K562 (cell line): ENCODE measurements around the gene LRRC41. TPM values are rescaled to one million over a fixed set of nuclear protein-coding genes. Genes with fewer than 3 reads are reported as not detected.

ENCODE experiments used
- ATAC-seq: fragments of 200-7000 bp; cut with Tn5 transposase; 3 replicates; pipeline ENCODE4 v1.9.1; 2020; ENCODE audit warnings: moderate library complexity
- BruUV-seq: library from RNA; stranded (reverse); fragments of 400-500 nt; replicated peaks from 2 replicates; lab custom pipeline; 2021; lab: Mats Ljungman, UMichigan
- CTCF ChIA-PET: fragments of 300-600 bp; formaldehyde crosslinking; extraction: SDS; loops from one replicate; lab custom pipeline; 2021; ENCODE audit warnings: low intra/inter-chr PET ratio; lab: Yijun Ruan, JAX
- POLR2A ChIA-PET: fragments of 300-600, 350-650 bp; sonication (Branson Sonifier 250); formaldehyde crosslinking; extraction: SDS; loops from one replicate; lab custom pipeline; 2021; ENCODE audit warnings: antibody characterized with exemption, inconsistent platforms; lab: Yijun Ruan, JAX
- DNase-seq, 4 experiments: peaks; one replicate each; pipeline versions ENCODE4 v3.0.0 to v3.0.0-alpha.2; 2011 to 2018; ENCODE audit warnings: low spot score in 3 of 4, mixed read lengths in 3 of 4; ENCODE audit errors: extremely low read depth in 1 of 4
- FAIRE-seq: peaks from 2 replicates; lab custom pipeline; 2011; peaks lifted over from hg19 to GRCh38; lab: Jason Lieb, UNC
- H2AFZ ChIP-seq: 2 replicates; pipeline ENCODE4 v1.6.0; 2011; ENCODE audit warnings: low read depth, low read length, control low read depth, inconsistent platforms
- H3K27ac ChIP-seq: fragments of 200-600 bp; 3 replicates; pipeline ENCODE4 v1.8.0; 2011; ENCODE audit warnings: low read depth, mild to moderate bottlenecking, control low read depth, inconsistent platforms, low read length, moderate library complexity, mixed read lengths; ENCODE audit errors: extremely low read depth
- H3K27me3 ChIP-seq, 2 experiments: fragments of 300-600 bp in 1 of 2; 2 replicates in 1 of 2; 3 replicates in 1 of 2; pipeline versions ENCODE4 v1.6.0 to v1.8.0; 2011; ENCODE audit warnings: inconsistent platforms in 2 of 2, low read length in 2 of 2, mild to moderate bottlenecking in 1 of 2, mixed read lengths in 1 of 2, moderate library complexity in 1 of 2; ENCODE audit not compliant: control insufficient read depth in 2 of 2, insufficient read depth in 2 of 2
- H3K36me3 ChIP-seq: fragments of 300-600 bp; 3 replicates; pipeline ENCODE4 v1.8.0; 2011; ENCODE audit warnings: mild to moderate bottlenecking, low read length, inconsistent platforms; ENCODE audit not compliant: control insufficient read depth, insufficient read depth
- H3K4me1 ChIP-seq, 2 experiments: fragments of 200-600 bp in 1 of 2; replicated peaks in 1 of 2; 2 replicates in 1 of 2; 3 replicates in 1 of 2; pipeline versions ENCODE4 v1.5.1 to v1.8.0; 2011; ENCODE audit warnings: inconsistent platforms in 2 of 2, low read length in 2 of 2, mild to moderate bottlenecking in 1 of 2, mixed read lengths in 1 of 2, moderate library complexity in 1 of 2; ENCODE audit not compliant: control insufficient read depth in 2 of 2, insufficient read depth in 2 of 2
- H3K4me2 ChIP-seq: 2 replicates; pipeline ENCODE4 v1.6.1; 2011; ENCODE audit warnings: low read length, control low read depth, inconsistent platforms, mixed read lengths; ENCODE audit not compliant: insufficient read depth
- H3K4me3 ChIP-seq: fragments of 200-600 bp; sonication (generic), shearing (Covaris generic); 2 replicates; pipeline ENCODE4 v1.5.1; 2016; ENCODE audit warnings: control low read depth, inconsistent platforms
- H3K79me2 ChIP-seq: fragments of 200-600 bp; 3 replicates; pipeline ENCODE4 v1.8.0; 2011; ENCODE audit warnings: low read length, inconsistent platforms; ENCODE audit not compliant: control insufficient read depth, insufficient read depth
- H3K9ac ChIP-seq, 2 experiments: 2 replicates each; pipeline versions ENCODE4 v1.6.0 to v1.6.1; 2011; ENCODE audit warnings: low read depth in 2 of 2, low read length in 2 of 2, control low read depth in 1 of 2, inconsistent platforms in 1 of 2, mild to moderate bottlenecking in 1 of 2, mixed read lengths in 1 of 2; ENCODE audit not compliant: insufficient read depth in 1 of 2
- H3K9me1 ChIP-seq: one replicate; pipeline ENCODE4 v1.6.0; 2011; ENCODE audit warnings: inconsistent platforms, mild to moderate bottlenecking, low read length, moderate library complexity; ENCODE audit not compliant: control insufficient read depth, insufficient read depth
- H3K9me3 ChIP-seq: replicated peaks from 2 replicates; pipeline ENCODE4 v1.5.1; 2011; ENCODE audit warnings: low read depth, low read length, inconsistent platforms; ENCODE audit not compliant: control insufficient read depth, insufficient read depth
- H4K20me1 ChIP-seq: replicated peaks from 2 replicates; pipeline ENCODE4 v1.6.1; 2011; ENCODE audit warnings: low read length, inconsistent platforms, mixed read lengths; ENCODE audit not compliant: control insufficient read depth, insufficient read depth
- CBX3 ChIP-seq, 2 experiments: IDR thresholded peaks; 1 replicate in 1 of 2; 2 replicates in 1 of 2; pipeline ENCODE4 v1.6.1; 2012; ENCODE audit warnings: inconsistent platforms in 2 of 2, low read length in 2 of 2, borderline replicate concordance in 1 of 2, control low read depth in 1 of 2
- CHD7 ChIP-seq: fragments of 200-600 bp; sonication (generic); IDR thresholded peaks from one replicate; pipeline ENCODE4 v1.6.1; 2012; ENCODE audit warnings: mild to moderate bottlenecking, low read depth, low read length, inconsistent platforms
- NFATC3 ChIP-seq: fragments of 450-650 bp; IDR thresholded peaks from 2 replicates; pipeline ENCODE4 v1.6.1; 2017; ENCODE audit warnings: mild to moderate bottlenecking
- NFE2 ChIP-seq: IDR thresholded peaks from 2 replicates; pipeline ENCODE4 v1.6.1; 2014; ENCODE audit warnings: antibody characterized with exemption, low read depth
- POLR2B ChIP-seq: fragments of 450-650 bp; IDR thresholded peaks from 2 replicates; pipeline ENCODE4 v1.6.1; 2018; ENCODE audit warnings: low read depth; ENCODE audit not compliant: partially characterized antibody
- SPI1 ChIP-seq: IDR thresholded peaks from 2 replicates; pipeline ENCODE4 v1.6.1; 2011; ENCODE audit warnings: low read depth, low read length, control low read depth, borderline replicate concordance
- SRSF9 ChIP-seq: fragments of 200-400 bp; formaldehyde crosslinking; IDR thresholded peaks from 2 replicates; pipeline ENCODE4 v1.6.1; 2017; ENCODE audit warnings: low read depth, low read length, borderline replicate concordance
- ZNF24 ChIP-seq: fragments of 450-650 bp; IDR thresholded peaks from 2 replicates; pipeline ENCODE4 v1.6.1; 2016
- ZNF707 ChIP-seq: fragments of 250-450 bp; sonication (Bioruptor Pico); conservative IDR thresholded peaks from 2 replicates; pipeline ENCODE4 v1.8.0; 2022; ENCODE audit warnings: inconsistent platforms, mild to moderate bottlenecking, moderate library complexity
- WGBS: fragments of 100-300 bp; shearing (Covaris generic); methylation state at CpG from one replicate; pipeline ENCODE4 v1.1.6; 2016; ENCODE audit warnings: low coverage, mixed read lengths; ENCODE audit not compliant: insufficient coverage; ENCODE audit errors: missing lambda C conversion rate; 5-methylcytosine and 5-hydroxymethylcytosine counted together
- in situ Hi-C: fragments of 300-500 bp; cut with MboI; formaldehyde crosslinking; loops from 4 replicates; pipeline ENCODE4 v1.15.0; 2018; ENCODE audit warnings: inconsistent platforms, mixed read lengths
- intact Hi-C: fragments of 100-400 bp; cut with micrococcal nuclease; formaldehyde crosslinking; loops from 2 replicates; pipeline ENCODE4 v1.14.2; 2022
- polyA plus RNA-seq, 8 experiments: library from polyadenylated mRNA; depleted of rRNA in 4 of 8; stranded (reverse) in 5 of 8; unstranded in 3 of 8; fragments of >200 nt; fragmentation: Nextera tagmentation in 2 of 8; fragmentation: Illumina TruSeq in 1 of 8; extraction: Ambion mirVana in 2 of 8; extraction: Trizol in 1 of 8; gene quantifications; 2 replicates each; pipeline versions ENCODE4 v1.2.1 to v1.2.3, GENCODE V29; 2011 to 2014; ENCODE audit warnings: inconsistent platforms in 1 of 8, missing spikeins in 1 of 8
- total RNA-seq, 7 experiments: library from RNA; depleted of rRNA in 6 of 7; stranded (reverse); fragments of >200 nt in 6 of 7; fragmentation: Illumina TruSeq in 2 of 7; extraction: Trizol in 2 of 7; gene quantifications; 2 replicates each; pipeline versions ENCODE4 v1.2.1 to v1.2.3, GENCODE V29; 2011 to 2021; ENCODE audit warnings: low replicate concordance in 1 of 7
- TF ChIP-seq, protein P1 (sequence below): fragments of 450-650 bp; formaldehyde crosslinking; IDR thresholded peaks from 2 replicates; pipeline ENCODE4 v1.4.0; 2020; ENCODE audit warnings: mild to moderate bottlenecking

The LRRC41 gene
- total and polyA plus RNA-seq, 9 of the 15 experiments (the other 6 are each of a cell fraction or from before 2014, with no cell fraction given), result 10.5 to 64.7 (median 44.2) TPM

GRCh38 chr1:46274225-46275029, 29.0 kb downstream of the LRRC41 start:
- ATAC-seq (no peak), FAIRE-seq (no peak), DNase-seq (peak in 2 of 4 experiments; percentile 43 to 52)
- no peak overlapping the region for H3K4me2 ChIP-seq
- 85% methylated on average over 6 of the region's 6 CpGs for WGBS
- H2AFZ ChIP-seq, result no peak overlapping the region
- H3K27me3 ChIP-seq, result no peaks in the 10 kb centered on the region
- no peak overlapping the region for H3K27ac ChIP-seq
- ChIA-PET POLR2A (interaction anchor here (0.7 to 22.6 kb wide), 10 partner anchors 9 to 556 kb away, joined by 3 to 410 read pairs (median 6); partner anchors contain the start of genes LRRC41 and UQCRH), CTCF (no interaction called here)
- H3K9me3 ChIP-seq, result no peaks in the 10 kb centered on the region
- peaks cover 97% of the 10 kb centered on the region for H3K36me3 ChIP-seq
- no peaks in the 10 kb centered on the region for H3K79me2 ChIP-seq
- H3K9ac ChIP-seq, result no peak overlapping the region
- H3K4me3 ChIP-seq, result no peak overlapping the region
- H4K20me1 ChIP-seq, result no peaks in the 10 kb centered on the region
- in situ Hi-C loops, result no loop called here
- peaks cover 11% of the 10 kb centered on the region for H3K9me1 ChIP-seq
- intact Hi-C loops, result no loop called here
- H3K4me1 ChIP-seq, result peaks cover 8 to 10% of the 10 kb centered on the region in 2 experiments; a peak in 4 of 5 replicates
- BruUV-seq, result no TSS peak
- no peak for TF ChIP-seq SPI1
- no peak for TF ChIP-seq ZNF24
- peak; percentile 35; the same call in 1 of the 2 replicates for TF ChIP-seq NFE2
- peak; percentile 47 for TF ChIP-seq POLR2B
- TF ChIP-seq NFATC3, result no peak
- TF ChIP-seq SRSF9, result no peak
- no peak for TF ChIP-seq ZNF707
- no peak for TF ChIP-seq CHD7
- no peak for TF ChIP-seq CBX3 (IDR thresholded peaks at IDR 0.05; ENCODE audit: borderline replicate concordance in 1 of 2, low read length in 2 of 2)
- TF ChIP-seq, protein P1, sequence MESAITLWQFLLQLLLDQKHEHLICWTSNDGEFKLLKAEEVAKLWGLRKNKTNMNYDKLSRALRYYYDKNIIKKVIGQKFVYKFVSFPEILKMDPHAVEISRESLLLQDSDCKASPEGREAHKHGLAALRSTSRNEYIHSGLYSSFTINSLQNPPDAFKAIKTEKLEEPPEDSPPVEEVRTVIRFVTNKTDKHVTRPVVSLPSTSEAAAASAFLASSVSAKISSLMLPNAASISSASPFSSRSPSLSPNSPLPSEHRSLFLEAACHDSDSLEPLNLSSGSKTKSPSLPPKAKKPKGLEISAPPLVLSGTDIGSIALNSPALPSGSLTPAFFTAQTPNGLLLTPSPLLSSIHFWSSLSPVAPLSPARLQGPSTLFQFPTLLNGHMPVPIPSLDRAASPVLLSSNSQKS, result no peak
